HT1080 (cell line): ENCODE results near the gene JAKMIP1. TPM values are rescaled to one million over a fixed set of nuclear protein-coding genes. Genes with fewer than 3 reads are reported as not detected.

Experiments used
- DNase-seq: peaks from one replicate; pipeline ENCODE4 v3.0.0-alpha.2; 2015; ENCODE audit warnings: low read depth
- total RNA-seq: library from RNA; depleted of rRNA; stranded (reverse); fragments of >200 nt; shearing (Covaris generic); gene quantifications from 2 replicates; pipeline ENCODE4 v1.2.3, GENCODE V29; 2014

The JAKMIP1 gene
- total RNA-seq, 1 experiment from 2014 or later = not detected

- no peak for DNase-seq
Measured at GRCh38 chr4:6105311-6105911, 94.9 kb downstream of the JAKMIP1 start.

GRCh38 chr4:6104541-6105130, 95.7 kb downstream of the JAKMIP1 start:
- DNase-seq = no peak

DNA sequence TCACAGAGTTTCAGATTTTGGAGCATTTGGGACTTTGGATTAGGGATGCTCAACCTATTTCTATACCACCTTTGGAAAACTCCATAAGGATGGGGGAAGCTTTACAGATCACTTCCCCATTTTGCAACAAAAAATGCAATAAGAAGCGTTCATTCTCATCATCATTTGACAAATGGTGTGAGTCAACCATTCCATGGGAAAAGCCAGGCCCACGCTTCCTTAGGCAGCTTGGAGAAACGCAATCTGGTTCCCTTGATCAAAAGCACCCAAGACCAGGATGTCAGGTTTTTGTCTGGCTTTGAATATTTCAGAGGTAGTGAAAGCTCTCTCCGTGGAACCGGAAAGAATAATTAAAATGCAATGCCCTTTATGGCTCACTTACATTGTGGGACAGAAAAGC, 102.8 kb downstream of the JAKMIP1 start:
- DNase-seq = no peak

DNA sequence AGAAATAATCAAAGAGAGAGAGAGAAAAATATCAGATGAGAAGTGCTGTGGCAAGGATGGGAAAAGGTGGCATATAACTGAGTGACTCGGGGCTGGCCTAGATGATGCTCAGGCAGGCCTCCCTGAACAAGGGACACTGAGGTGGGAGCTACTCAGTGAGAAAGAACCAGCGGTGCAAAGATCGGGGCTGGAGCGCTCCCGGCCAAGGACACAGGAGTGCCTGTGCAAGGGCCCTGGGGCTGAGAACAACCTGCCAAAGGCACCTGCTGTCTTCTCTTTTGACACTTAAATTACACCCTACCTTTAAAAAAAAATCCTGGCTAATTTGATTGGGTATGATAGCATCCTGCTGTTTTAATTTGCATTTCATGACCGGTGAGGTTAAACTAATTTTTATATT, 104.5 kb downstream of the JAKMIP1 start:
- no peak for DNase-seq

DNA sequence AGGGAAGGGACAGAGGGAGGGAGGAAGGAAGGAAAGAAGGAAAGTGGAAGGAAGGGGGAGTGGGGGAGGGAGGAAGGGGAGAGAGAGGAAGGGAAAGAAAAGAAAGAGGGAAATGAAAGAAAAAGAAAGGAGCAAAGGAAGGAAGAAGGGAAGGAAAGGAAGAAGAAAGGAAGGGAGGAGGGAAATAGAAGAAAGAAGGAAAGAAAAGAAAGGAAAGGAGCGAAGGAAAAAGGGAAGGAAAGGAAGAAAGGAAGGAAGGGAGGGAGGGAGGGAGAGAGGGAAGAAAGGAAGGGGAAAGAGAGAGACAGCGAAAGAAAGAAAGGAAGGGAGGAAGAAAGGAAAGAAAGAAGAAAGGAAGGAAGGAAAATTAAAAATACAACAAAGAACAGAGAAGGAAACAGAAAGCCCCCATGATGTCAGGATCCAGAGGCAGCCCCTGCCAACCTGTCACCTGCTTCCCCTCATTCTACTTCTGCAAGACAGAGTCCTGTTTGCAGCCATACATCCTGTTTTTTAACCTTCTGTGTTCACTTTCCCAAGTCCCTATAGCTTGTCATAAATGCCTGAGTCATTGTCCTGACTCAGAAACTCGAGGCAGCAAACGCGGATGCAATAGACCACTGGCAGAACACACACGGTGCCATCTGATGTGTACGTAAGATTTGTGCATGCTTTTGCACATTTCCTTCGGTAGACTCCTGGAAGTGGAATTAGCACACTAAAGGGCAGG, 105.2 kb downstream of the JAKMIP1 start:
- DNase-seq = peak; percentile 86

- no peak for DNase-seq
Measured at GRCh38 chr4:6093671-6094070, 106.7 kb downstream of the JAKMIP1 start.

DNA sequence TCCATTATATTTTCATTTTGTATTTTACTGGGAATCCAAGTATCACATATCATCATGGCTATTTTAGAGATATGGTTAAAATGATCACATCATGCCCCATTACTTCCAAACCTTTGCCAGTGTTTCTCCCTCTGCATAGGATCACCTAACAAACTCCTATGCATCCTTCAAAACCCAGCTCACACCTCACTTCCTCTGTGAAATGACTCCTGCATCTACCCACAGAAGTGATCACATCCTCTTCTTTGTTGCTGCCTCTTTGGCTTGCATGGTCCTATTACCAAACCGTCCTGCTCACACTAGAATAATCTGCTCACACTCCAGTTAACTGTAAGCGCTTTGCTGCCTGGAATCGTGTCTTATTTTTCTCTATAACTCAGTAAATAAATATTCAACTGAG, 107.4 kb downstream of the JAKMIP1 start:
- no peak for DNase-seq

DNA sequence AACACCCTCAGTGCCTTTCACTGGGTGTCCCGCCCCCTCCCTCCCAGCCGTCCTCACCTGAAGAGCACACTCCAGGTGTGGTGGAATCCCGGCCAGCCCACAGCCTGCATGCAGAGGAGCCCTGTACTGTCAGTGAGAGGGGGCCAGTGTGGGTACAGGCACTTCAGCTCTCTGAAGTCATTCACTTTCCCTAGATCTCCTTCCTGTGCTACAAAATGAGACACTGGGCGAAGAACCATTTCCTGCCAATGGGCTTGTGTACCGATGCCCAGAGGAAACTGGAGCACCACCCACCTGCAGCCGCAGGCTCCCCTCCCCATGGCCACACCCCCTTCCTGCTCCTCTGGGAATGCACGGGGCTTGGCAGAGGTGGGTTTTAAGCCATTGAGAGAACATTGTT, 108.2 kb downstream of the JAKMIP1 start:
- peak; percentile 22 for DNase-seq

GRCh38 chr4:6090931-6091330, 109.4 kb downstream of the JAKMIP1 start:
- DNase-seq = no peak

DNA sequence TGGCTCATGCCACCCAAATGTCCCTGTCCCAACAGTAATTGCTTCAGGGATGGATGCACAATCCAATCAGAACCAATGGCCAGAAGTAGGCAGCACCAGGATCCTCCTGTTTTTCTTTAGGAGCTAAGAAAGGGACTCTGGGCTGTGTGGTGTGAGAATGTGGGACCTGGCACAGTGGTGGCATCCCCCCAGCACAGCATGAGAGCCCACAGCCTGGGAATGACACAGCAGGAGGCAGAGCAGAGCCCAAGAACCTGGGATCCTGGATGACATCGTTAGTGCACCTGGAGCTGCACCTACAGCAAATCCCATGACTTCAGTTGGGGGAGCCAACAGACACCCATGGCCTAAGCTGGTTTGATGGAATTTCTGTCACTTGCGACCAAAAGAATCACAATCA, 111.4 kb downstream of the JAKMIP1 start:
- no peak for DNase-seq

- no peak for DNase-seq
Measured at GRCh38 chr4:6087669-6088341, 112.5 kb downstream of the JAKMIP1 start.

- DNase-seq = no peak
Measured at GRCh38 chr4:6086846-6087245, 113.5 kb downstream of the JAKMIP1 start.

- no peak for DNase-seq
Measured at GRCh38 chr4:6085691-6086628, 114.4 kb downstream of the JAKMIP1 start.

GRCh38 chr4:6085028-6085690, 115.2 kb downstream of the JAKMIP1 start:
- no peak for DNase-seq

DNA sequence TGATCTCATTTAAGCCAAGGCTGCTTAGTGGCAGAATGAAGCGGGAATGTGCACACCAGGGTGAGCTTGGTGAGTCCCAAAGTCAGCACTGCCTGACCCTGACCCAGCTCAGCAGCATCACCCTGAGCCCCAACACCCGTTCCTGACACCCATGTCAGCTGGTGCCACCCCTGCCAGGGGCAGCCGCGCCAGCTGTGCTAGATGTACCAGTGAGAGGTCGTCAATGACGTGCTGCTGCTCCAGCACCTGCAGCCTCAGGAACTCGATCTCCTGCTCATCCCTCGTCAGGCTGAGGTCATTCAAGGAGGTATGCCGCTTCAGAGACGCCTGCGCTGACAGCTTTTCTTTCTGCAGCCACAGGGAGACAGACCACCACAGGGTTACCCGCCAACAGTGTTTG, 120.4 kb downstream of the JAKMIP1 start:
- no peak for DNase-seq

- DNase-seq = no peak
Measured at GRCh38 chr4:6078560-6078959, 121.8 kb downstream of the JAKMIP1 start.

DNA sequence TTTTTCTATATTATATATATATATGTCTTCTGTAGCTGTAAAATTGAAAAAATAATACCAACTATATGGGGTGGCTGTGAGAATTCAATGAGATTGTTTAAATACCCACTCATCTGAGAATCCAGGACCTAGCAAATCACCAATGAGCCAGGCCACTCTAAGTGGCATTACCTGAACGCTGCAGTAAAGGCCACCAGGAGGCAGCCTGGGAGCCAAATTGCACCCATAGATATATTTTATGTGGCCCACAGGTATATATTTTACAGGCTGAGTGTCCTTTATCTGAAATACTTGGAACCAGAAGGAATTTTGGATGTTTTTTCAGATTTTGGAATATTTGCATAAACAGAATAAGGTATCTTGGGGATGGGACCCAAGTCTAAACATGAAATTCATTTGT, 124.0 kb downstream of the JAKMIP1 start:
- no peak for DNase-seq

DNA sequence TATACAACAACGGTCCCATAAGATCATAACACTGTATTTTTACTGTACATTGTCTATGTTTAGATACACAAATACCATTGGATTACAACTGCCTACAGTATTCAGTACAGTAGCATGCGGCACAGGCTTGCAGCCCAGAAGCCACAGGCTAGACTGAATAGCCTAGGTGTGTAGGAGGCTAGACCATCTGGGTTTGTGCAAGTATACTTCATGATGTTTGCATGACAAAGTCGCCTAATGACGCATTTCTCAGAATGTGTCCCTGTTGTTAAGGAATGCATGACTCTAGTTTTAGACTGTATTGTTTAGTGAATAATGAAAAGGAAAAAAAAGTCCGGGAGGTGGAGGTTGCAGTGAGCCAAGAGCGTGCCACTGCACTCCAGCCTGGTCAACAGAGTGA, 125.6 kb downstream of the JAKMIP1 start:
- no peak for DNase-seq

DNA sequence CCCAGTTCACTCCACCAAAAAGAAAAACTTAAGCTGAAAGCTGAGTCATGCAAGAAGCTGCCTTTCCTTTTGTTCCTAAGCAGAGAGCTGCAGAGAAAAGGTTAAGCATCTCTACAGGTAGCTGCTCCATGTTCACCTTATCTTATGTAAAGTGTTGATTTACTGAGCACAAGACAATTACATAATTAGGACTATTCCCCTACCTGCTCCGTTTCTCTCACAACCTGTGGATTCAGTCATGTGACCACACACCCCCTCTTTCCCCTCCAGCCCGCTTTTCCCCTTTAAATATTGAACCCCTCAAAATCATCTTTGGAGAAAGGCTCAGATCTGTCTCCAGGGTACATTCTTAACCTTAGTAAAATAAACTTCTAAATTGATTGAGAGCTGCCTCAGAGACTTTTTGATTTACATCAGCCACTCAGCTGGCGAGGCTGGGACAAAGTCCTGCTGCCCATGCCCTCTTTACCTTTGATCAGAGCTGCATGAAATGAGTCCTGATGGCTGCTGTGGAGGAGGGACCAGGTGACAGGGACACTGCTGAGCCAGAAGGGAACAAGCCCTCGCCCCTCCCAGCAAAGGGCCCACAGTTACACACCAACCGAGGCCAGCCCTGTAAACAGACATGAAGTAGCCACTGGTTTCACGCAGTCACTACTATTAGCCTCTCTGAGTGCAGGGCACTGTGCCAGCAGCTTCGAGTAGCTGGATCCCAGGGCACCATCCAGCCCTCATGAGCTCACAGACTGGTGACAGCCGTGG, 128.2 kb downstream of the JAKMIP1 start:
- DNase-seq = no peak
